GM12872 (cell line): Measurements from ENCODE around the gene MGMT.

ENCODE experiments used
- TF ChIP-seq, protein P1 (sequence below): IDR thresholded peaks from 3 replicates; pipeline ENCODE4 v1.5.1; 2011; ENCODE audit warnings: low read depth, mild to moderate bottlenecking, low read length, moderate library complexity; ENCODE audit not compliant: insufficient read depth

Gene MGMT

DNA sequence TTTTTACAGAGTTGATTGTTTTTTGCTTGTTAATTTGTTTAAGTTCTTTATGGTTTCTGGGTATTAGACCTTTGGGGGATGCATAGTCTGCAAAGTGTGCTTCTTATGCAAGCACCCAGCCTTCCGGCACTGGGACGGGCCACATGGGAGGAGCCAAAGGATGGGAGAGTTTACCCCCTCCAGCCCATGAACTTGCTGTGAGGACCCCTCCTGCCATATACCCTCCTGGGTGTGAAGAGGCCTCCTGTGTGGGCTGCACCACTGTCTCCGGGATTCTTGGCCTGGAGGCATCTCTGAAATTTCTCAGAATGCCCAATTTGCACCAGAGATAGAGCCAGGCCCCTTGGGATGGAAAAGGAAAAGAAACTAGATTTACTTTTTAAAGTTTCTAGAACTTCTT, 150.7 kb downstream of the MGMT start:
- TF ChIP-seq, protein P1, sequence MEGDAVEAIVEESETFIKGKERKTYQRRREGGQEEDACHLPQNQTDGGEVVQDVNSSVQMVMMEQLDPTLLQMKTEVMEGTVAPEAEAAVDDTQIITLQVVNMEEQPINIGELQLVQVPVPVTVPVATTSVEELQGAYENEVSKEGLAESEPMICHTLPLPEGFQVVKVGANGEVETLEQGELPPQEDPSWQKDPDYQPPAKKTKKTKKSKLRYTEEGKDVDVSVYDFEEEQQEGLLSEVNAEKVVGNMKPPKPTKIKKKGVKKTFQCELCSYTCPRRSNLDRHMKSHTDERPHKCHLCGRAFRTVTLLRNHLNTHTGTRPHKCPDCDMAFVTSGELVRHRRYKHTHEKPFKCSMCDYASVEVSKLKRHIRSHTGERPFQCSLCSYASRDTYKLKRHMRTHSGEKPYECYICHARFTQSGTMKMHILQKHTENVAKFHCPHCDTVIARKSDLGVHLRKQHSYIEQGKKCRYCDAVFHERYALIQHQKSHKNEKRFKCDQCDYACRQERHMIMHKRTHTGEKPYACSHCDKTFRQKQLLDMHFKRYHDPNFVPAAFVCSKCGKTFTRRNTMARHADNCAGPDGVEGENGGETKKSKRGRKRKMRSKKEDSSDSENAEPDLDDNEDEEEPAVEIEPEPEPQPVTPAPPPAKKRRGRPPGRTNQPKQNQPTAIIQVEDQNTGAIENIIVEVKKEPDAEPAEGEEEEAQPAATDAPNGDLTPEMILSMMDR: no peak

DNA sequence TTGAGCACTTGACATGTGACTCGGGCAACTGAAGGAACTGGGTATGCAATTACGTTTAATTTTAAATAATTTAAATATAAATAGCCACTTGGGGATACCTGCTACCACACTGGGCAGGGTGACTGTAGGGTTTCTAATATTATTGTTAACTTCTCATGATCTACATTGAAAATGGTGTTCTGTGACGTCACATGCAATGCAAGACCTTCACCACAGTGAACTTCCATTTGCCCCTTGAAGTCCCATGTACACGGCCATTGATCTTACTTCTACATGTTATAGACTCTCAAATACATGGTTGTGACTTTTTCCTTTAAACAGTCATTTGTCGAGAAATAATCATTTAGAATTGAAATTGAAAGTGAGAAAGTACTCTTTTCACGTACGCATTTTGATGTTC, 154.0 kb downstream of the MGMT start:
- TF ChIP-seq, protein P1: no peak

DNA sequence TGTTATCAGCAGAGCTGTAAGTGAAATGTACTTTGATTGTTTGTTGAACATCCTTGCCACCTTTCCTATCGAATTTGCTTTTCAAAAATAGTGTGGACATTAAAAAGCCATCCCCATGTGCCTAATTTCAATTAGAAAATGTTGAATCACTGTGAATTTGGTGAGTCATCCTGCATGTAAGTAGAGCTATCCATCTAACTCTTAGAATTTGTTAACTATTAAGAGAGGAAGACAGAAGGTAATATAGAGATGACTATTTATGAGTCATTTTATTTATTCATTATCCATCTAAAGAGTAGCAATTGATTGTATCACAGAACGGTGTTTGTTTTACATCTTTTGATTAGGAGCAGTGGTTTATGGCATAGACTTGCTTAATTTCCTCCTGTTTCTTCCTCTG, 154.7 kb downstream of the MGMT start:
- TF ChIP-seq, protein P1: no peak

DNA sequence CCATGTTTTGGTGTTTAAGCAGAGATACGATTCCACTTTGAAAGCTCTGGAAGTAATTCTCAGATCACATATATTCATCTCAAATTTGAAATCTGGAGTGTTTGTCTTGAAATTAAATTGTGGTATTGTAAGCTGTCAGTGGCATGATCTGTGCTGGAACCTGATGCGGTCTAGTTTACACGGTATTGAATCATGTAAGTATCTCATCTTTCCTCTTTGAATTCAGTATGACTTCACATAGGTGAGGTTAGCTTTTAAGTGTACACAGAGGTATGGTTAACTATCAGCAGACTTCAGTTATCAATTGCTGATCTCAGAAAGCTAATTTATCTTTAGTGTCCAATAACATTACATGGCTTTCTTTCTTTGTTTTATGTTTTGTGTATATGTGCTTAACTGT, 155.2 kb downstream of the MGMT start:
- TF ChIP-seq, protein P1: no peak

DNA sequence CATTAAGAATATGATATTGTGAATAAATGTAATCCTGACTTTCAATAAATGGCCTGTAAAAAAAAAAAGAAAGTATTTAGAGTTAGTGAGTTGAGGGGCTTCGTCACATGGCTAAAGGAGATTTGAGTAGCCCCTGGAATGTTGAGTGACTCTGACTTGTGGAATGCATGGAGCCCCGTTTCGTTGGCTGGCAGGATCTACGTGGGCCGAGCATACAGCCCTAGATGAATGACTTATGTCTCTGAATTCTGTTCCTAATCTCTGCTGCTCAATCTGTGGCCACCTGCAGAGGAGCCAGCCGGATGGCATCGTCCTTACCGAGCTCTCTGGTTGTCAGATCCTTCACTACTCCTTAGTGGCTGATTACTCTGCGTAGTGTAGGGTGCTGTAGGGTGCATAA, 155.7 kb downstream of the MGMT start:
- TF ChIP-seq, protein P1: no peak

DNA sequence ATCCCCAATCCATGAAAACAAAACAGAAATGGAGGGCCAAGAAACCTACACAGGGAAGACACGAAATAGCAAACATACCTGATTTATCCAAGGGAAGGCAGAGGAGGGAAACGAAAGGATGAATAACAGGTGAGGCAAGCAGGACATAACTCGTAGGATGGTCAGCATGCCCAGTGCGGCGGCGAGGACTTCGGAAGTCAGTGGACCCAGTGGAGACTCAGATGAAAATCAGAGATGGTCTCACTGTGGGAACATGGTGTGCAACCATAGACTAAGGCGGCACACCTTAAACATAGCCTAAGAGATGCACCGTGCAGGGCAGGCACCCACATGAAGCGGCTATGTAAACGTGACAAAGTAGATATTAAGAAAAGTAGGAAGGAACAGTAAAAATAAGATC, 157.5 kb downstream of the MGMT start:
- TF ChIP-seq, protein P1: no peak

DNA sequence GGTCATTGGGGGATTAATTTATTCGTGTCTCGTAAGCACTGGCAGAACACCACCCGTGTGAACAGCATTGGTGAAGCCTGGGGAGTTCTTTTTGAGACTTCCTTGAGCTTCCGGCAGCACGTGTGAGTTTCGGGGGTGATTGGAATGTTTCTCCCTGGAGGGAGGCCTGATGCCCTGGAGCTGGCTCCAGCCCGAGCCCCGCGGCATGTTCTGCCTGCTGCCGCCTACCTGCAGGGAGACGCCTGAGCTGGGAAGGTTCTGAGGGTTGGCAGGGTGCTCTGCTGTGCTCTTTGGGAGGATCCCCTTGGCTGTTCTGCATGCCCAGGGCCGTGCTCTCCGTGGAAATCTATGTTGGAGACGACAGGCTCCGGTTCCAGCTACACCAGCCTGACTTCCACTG, 159.3 kb downstream of the MGMT start:
- TF ChIP-seq, protein P1: no peak
